ENCODE data around the gene APH1B.

DNA sequence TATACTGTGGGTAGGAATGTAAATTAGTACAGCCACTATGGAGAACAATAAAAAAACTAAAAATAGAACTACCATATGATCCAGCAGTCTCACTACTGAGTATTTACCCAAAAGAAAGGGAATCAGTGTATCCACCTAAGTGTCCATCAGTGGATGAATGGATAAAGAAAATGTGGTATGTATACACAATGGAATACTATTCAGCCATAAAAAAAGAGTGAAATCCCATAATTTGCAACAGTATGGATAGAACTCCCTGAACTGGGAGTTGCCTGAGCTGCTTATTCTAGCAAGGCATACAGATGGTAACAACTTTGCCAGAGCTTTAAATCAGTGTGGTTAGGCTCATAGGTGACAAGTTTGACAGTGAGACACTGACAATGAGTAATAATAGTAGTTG lies 16.1 kb upstream of the APH1B start:
- TF ChIP-seq CTCF (IDR thresholded peaks at IDR 0.05) (no peak), POLR2A (IDR thresholded peaks at IDR 0.05) (no peak), POLR2AphosphoS5 (IDR thresholded peaks at IDR 0.05) (no peak)

Data from prostate gland (tissue), 2 donors.